Fibroblast of villous mesenchyme (primary cell): ENCODE results near the gene CAMK2A. TPM values are rescaled to one million over a fixed set of nuclear protein-coding genes. Genes with fewer than 3 reads are reported as not detected.

ENCODE experiments used
- DNase-seq: peaks from one replicate; pipeline ENCODE4 v3.0.0-alpha.2; 2010; ENCODE audit warnings: low read depth
- H3K4me3 ChIP-seq: 2 replicates; pipeline ENCODE4 v1.5.1; 2011; ENCODE audit warnings: low read depth, mild to moderate bottlenecking, low read length
- total RNA-seq: library from RNA; depleted of rRNA; stranded (reverse); fragments of >200 nt; gene quantifications from 2 replicates; pipeline ENCODE4 v1.2.3, GENCODE V29; 2012
- TF ChIP-seq, protein P1 (sequence below): IDR thresholded peaks from 2 replicates; pipeline ENCODE4 v1.5.1; 2012; ENCODE audit warnings: low read depth, mild to moderate bottlenecking, low read length; ENCODE audit not compliant: insufficient read depth

Gene CAMK2A
- total RNA-seq, 1 donor: 1.3 TPM

DNA sequence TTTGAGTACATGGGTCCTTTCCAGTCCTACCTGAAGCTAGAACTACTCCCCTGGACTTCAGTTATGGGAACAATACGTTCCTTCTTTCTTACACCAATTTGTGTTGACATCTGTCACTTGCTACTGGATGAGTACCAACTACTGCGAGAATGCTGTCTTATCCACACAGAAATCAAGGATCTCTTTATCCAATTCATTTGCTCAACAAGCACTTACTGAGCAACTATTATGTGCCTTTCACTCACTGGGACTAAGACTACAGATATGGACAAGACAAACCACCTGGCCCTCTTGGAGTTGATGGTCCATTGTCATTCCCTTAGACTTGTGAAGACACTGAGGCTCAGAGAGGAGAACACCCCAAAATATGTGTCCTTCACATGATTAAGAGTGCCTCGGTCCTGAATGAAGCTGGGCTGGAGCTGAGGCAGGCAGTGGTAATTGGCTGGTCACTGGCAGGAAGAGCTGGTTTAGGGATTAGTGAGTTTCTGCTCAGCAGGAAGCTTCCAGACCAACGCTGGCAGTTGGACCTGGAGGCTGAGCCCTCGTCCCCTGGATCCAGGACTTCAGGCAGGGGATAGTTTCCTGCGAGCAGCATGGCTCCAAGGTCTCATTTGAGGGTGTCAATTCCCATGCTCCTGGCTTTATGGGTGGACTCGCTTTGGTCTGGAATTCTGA is 21.6 kb upstream of the CAMK2A start:
- TF ChIP-seq, protein P1, sequence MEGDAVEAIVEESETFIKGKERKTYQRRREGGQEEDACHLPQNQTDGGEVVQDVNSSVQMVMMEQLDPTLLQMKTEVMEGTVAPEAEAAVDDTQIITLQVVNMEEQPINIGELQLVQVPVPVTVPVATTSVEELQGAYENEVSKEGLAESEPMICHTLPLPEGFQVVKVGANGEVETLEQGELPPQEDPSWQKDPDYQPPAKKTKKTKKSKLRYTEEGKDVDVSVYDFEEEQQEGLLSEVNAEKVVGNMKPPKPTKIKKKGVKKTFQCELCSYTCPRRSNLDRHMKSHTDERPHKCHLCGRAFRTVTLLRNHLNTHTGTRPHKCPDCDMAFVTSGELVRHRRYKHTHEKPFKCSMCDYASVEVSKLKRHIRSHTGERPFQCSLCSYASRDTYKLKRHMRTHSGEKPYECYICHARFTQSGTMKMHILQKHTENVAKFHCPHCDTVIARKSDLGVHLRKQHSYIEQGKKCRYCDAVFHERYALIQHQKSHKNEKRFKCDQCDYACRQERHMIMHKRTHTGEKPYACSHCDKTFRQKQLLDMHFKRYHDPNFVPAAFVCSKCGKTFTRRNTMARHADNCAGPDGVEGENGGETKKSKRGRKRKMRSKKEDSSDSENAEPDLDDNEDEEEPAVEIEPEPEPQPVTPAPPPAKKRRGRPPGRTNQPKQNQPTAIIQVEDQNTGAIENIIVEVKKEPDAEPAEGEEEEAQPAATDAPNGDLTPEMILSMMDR: no peak
- DNase-seq: no peak
- H3K4me3 ChIP-seq: no peak overlapping the region

DNA sequence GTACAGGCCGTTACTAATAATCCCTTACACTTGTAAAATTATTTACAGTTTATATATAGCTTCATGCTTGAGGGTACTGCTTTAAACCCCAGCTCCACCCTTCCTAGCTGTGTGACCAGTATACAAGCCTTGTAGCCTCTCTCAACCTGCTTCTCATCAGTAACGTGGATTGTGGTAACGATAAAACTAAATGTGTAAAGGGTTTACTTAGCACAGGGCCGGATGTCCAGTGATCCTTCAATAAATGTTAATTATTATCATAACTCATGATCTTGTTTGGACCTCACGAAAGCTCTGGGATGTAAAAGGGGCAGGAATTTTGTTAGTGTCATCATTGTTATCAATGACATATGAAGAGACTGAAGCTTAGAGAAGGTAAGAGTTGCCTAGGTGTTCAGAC is 20.7 kb upstream of the CAMK2A start:
- DNase-seq: peak; percentile 67
- no peak overlapping the region for H3K4me3 ChIP-seq
- TF ChIP-seq, protein P1: no peak

DNA sequence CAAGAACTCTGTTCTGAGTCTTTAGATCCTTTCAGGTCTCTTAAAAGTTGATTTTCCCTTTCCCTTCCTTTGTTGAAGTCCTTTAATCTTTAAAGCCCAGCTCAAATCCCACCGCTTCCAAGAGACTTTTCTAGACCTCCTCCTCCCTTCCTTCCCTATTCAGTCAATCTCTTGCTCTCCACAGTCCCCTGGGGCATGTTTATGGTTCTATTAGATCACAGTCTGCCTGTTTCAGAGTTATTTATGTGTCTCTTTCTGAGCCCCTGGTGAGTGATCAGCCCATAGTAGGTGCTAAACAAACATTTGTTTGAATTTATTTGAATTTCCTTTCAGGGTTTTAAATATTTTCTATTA is 20.3 kb upstream of the CAMK2A start:
- TF ChIP-seq, protein P1: no peak
- DNase-seq: no peak

DNA sequence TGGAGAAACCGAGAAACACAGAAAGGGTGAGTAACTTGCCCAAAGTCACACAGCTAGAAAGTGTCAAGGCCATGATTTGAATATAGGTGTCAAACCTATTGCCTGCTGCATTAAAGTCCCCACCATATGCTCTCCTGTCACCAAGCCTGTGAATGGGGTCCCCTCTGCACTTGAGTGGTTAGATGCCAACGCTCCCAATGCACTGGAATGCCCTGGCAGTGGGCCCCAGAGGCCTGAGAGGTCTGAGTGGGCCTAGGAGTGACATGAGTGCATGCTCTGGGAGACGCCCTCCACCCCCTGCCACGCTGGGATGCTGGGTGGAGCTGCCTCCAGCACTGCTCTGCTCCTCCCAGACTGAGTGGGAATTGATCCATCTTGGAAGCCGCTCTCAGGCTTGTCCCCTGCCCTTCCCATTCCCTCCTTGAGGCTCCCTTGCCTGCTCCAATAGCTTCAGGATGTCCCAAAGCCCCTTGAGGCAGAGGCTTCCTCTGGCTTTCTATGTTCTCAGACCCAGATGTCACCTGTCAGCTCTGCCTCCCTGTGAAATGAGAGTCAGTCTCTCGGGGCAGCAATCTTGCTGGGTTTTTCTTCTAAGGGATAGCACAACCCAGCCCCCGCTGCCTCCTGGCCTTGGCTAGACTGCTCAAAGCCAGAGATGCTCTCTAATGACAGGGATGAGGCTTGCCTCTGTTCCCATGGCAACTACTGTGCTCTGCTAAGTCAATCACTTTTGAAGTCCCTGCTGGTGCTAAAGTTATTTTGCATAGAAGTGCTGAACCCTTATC is 19.7 kb upstream of the CAMK2A start:
- no peak overlapping the region for H3K4me3 ChIP-seq
- TF ChIP-seq, protein P1: no peak
- DNase-seq: no peak

More for the DNA sequence above, 20.3 kb upstream of the CAMK2A start:
- no peak overlapping the region for H3K4me3 ChIP-seq

DNA sequence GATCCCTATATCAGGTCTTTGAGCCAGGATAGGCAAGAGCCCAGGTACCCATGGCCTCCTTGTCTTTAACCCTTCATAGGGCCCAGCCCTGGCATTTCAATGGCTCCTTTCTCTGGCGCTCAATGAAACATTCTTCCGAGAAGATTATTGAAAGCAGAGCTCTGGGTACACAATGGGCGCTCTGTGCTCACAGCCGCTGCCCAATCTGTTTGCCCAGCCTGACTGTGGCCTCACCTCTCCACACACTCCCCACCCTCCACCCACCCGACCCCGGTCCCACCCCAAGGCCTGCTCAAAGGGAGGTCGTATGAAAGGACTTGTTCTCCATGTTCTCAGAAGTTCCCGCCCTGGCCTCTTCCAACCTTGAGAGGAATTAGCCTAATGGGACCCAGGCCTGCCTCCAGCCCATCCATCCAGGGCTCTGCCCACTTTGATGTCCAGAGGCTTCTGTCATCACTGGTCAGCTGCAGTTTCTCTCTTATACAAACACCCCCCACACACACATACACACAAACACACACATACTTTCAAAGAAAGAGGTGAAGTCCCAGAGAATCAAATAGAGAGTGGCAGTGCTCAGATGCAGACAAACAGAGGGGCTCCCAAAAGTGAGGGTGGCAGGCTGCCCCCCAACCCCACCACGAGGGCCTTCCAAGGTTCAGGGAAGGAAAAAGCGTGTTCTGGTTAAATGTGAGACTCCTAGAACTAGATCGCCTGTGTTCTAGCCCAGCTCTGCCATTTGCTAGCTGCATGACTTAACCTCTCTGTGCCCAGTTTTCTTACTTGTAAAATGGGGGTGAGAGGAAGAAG is 18.2 kb upstream of the CAMK2A start:
- DNase-seq: no peak
- H3K4me3 ChIP-seq: no peak overlapping the region
- TF ChIP-seq, protein P1: no peak

DNA sequence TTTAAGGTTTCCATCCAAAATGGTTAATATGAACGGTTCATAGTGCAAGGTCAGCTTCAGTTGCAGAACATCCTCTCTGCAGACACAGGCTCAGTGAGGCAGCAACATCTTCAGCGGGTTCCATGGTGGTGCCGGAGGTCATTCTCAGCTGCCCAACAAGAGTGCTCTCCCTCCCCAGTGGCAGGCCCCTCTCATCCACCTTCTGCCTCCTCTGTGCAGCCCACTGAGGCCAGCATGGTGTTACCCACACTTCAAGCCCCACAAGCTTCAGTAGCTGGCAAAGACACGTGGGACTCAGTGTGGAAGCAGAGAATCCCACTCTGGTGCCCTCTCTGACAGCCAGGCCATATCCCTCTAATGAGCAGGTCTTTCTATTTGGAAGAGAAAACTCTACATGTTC is 17.2 kb upstream of the CAMK2A start:
- no peak overlapping the region for H3K4me3 ChIP-seq
- TF ChIP-seq, protein P1: no peak
- no peak for DNase-seq
